ENCODE data around the gene RAI2.

The RAI2 gene

GRCh38 chrX:17844236-17844635 lies 16.9 kb downstream of the RAI2 start:
- H3K4me1 Mint-ChIP-seq: no peaks in the 10 kb centered on the region
- peaks cover 1% of the 10 kb centered on the region for H3K27me3 Mint-ChIP-seq
- no peaks in the 10 kb centered on the region for H3K36me3 Mint-ChIP-seq
- H3K9me3 Mint-ChIP-seq: no peaks in the 10 kb centered on the region
- ATAC-seq (ENCODE audit: low read depth) (no peak), DNase-seq (ENCODE audit: low spot score in 2 of 2) (no peak)
- no peak overlapping the region for H3K27ac Mint-ChIP-seq
- no peak overlapping the region for H3K4me3 Mint-ChIP-seq

- H3K36me3 Mint-ChIP-seq: no peaks in the 10 kb centered on the region
- no peaks in the 10 kb centered on the region for H3K9me3 Mint-ChIP-seq
- ATAC-seq (ENCODE audit: low read depth) (no peak), DNase-seq (ENCODE audit: low spot score in 2 of 2) (no peak)
- H3K4me3 Mint-ChIP-seq: no peak overlapping the region
- H3K4me1 Mint-ChIP-seq: no peaks in the 10 kb centered on the region
- peaks cover 5% of the 10 kb centered on the region for H3K27me3 Mint-ChIP-seq
- no peak overlapping the region for H3K27ac Mint-ChIP-seq
Measured at GRCh38 chrX:17842769-17843525, 18.2 kb downstream of the RAI2 start.

GRCh38 chrX:17839269-17839668 lies 21.8 kb downstream of the RAI2 start:
- no peaks in the 10 kb centered on the region for H3K36me3 Mint-ChIP-seq
- H3K9me3 Mint-ChIP-seq: no peaks in the 10 kb centered on the region
- no peak overlapping the region for H3K27ac Mint-ChIP-seq
- no peak overlapping the region for H3K4me3 Mint-ChIP-seq
- H3K27me3 Mint-ChIP-seq: peaks cover 6% of the 10 kb centered on the region
- DNase-seq (ENCODE audit: low spot score in 2 of 2) (no peak), ATAC-seq (ENCODE audit: low read depth) (no peak)
- no peaks in the 10 kb centered on the region for H3K4me1 Mint-ChIP-seq

GRCh38 chrX:17836830-17837229 lies 24.3 kb downstream of the RAI2 start:
- peaks cover 7% of the 10 kb centered on the region for H3K27me3 Mint-ChIP-seq
- no peaks in the 10 kb centered on the region for H3K36me3 Mint-ChIP-seq
- DNase-seq (ENCODE audit: low spot score in 2 of 2) (no peak), ATAC-seq (ENCODE audit: low read depth) (no peak)
- H3K9me3 Mint-ChIP-seq: no peaks in the 10 kb centered on the region
- no peak overlapping the region for H3K4me3 Mint-ChIP-seq
- no peak overlapping the region for H3K27ac Mint-ChIP-seq
- H3K4me1 Mint-ChIP-seq: no peaks in the 10 kb centered on the region

- DNase-seq (ENCODE audit: low spot score in 2 of 2): no peak
- ATAC-seq (ENCODE audit: low read depth): no peak
- Mint-ChIP-seq H3K4me1 (no peaks in the 10 kb centered on the region), H3K27ac (no peak overlapping the region), H3K9me3 (no peaks in the 10 kb centered on the region), H3K4me3 (no peak overlapping the region), H3K27me3 (peaks cover 7% of the 10 kb centered on the region), H3K36me3 (no peaks in the 10 kb centered on the region)
Measured at GRCh38 chrX:17833954-17834353, 27.1 kb downstream of the RAI2 start.

GRCh38 chrX:17831255-17831654 lies 29.8 kb downstream of the RAI2 start:
- no peaks in the 10 kb centered on the region for H3K4me1 Mint-ChIP-seq
- H3K27ac Mint-ChIP-seq: no peak overlapping the region
- no peak overlapping the region for H3K4me3 Mint-ChIP-seq
- H3K36me3 Mint-ChIP-seq: no peaks in the 10 kb centered on the region
- ATAC-seq (ENCODE audit: low read depth) (no peak), DNase-seq (ENCODE audit: low spot score in 2 of 2) (no peak)
- H3K9me3 Mint-ChIP-seq: peaks cover 1% of the 10 kb centered on the region
- peaks cover 3% of the 10 kb centered on the region for H3K27me3 Mint-ChIP-seq

- Mint-ChIP-seq H3K36me3 (no peaks in the 10 kb centered on the region), H3K9me3 (peaks cover 2% of the 10 kb centered on the region)
- ATAC-seq (ENCODE audit: low read depth): no peak
Measured at GRCh38 chrX:17830211-17830610, 30.9 kb downstream of the RAI2 start.

GRCh38 chrX:17829566-17829965 lies 31.5 kb downstream of the RAI2 start:
- Mint-ChIP-seq H3K9me3 (peaks cover 2% of the 10 kb centered on the region), H3K4me3 (no peak overlapping the region), H3K27ac (no peak overlapping the region), H3K27me3 (peaks cover 3% of the 10 kb centered on the region), H3K36me3 (no peaks in the 10 kb centered on the region), H3K4me1 (no peaks in the 10 kb centered on the region)
- no peak for ATAC-seq (ENCODE audit: low read depth)
- DNase-seq (ENCODE audit: low spot score in 2 of 2): no peak

More at GRCh38 chrX:17830211-17830610, 30.9 kb downstream of the RAI2 start:
- Mint-ChIP-seq H3K27ac (no peak overlapping the region), H3K4me1 (no peaks in the 10 kb centered on the region), H3K4me3 (no peak overlapping the region), H3K27me3 (peaks cover 3% of the 10 kb centered on the region)
- DNase-seq (ENCODE audit: low spot score in 2 of 2): no peak

- ATAC-seq (ENCODE audit: low read depth): no peak
- peaks cover 2% of the 10 kb centered on the region for H3K9me3 Mint-ChIP-seq
- DNase-seq (ENCODE audit: low spot score in 2 of 2): no peak
- H3K4me3 Mint-ChIP-seq: no peak overlapping the region
- no peaks in the 10 kb centered on the region for H3K27me3 Mint-ChIP-seq
- no peaks in the 10 kb centered on the region for H3K36me3 Mint-ChIP-seq
- no peaks in the 10 kb centered on the region for H3K4me1 Mint-ChIP-seq
- H3K27ac Mint-ChIP-seq: no peak overlapping the region
Measured at GRCh38 chrX:17828171-17828570, 32.9 kb downstream of the RAI2 start.

GRCh38 chrX:17826609-17827496 lies 34.2 kb downstream of the RAI2 start:
- Mint-ChIP-seq H3K4me3 (no peak overlapping the region), H3K9me3 (peaks cover 2% of the 10 kb centered on the region), H3K4me1 (no peaks in the 10 kb centered on the region), H3K36me3 (no peaks in the 10 kb centered on the region), H3K27ac (no peak overlapping the region), H3K27me3 (no peaks in the 10 kb centered on the region)
- DNase-seq (ENCODE audit: low spot score in 2 of 2) (no peak), ATAC-seq (ENCODE audit: low read depth) (no peak)

- H3K4me3 Mint-ChIP-seq: no peak overlapping the region
- ATAC-seq (ENCODE audit: low read depth) (no peak), DNase-seq (ENCODE audit: low spot score in 2 of 2) (no peak)
- H3K9me3 Mint-ChIP-seq: peaks cover 2% of the 10 kb centered on the region
- peaks cover 3% of the 10 kb centered on the region for H3K27me3 Mint-ChIP-seq
- H3K4me1 Mint-ChIP-seq: no peaks in the 10 kb centered on the region
- H3K36me3 Mint-ChIP-seq: no peaks in the 10 kb centered on the region
- H3K27ac Mint-ChIP-seq: no peak overlapping the region
Measured at GRCh38 chrX:17824980-17825379, 36.1 kb downstream of the RAI2 start.

- H3K4me3 Mint-ChIP-seq: no peak overlapping the region
- H3K27ac Mint-ChIP-seq: no peak overlapping the region
- H3K9me3 Mint-ChIP-seq: peaks cover 2% of the 10 kb centered on the region
- H3K4me1 Mint-ChIP-seq: no peaks in the 10 kb centered on the region
- H3K36me3 Mint-ChIP-seq: no peaks in the 10 kb centered on the region
- no peak for DNase-seq (ENCODE audit: low spot score in 2 of 2)
- ATAC-seq (ENCODE audit: low read depth): no peak
- peaks cover 3% of the 10 kb centered on the region for H3K27me3 Mint-ChIP-seq
Measured at GRCh38 chrX:17822351-17822750, 38.7 kb downstream of the RAI2 start.

- Mint-ChIP-seq H3K4me1 (no peaks in the 10 kb centered on the region), H3K36me3 (no peaks in the 10 kb centered on the region), H3K4me3 (no peak overlapping the region), H3K27me3 (peaks cover 3% of the 10 kb centered on the region), H3K27ac (no peak overlapping the region), H3K9me3 (no peaks in the 10 kb centered on the region)
- DNase-seq (ENCODE audit: low spot score in 2 of 2): no peak
- no peak for ATAC-seq (ENCODE audit: low read depth)
Measured at GRCh38 chrX:17820100-17820499, 41.0 kb downstream of the RAI2 start.

- no peak overlapping the region for H3K27ac Mint-ChIP-seq
- DNase-seq (ENCODE audit: low spot score in 2 of 2) (no peak), ATAC-seq (ENCODE audit: low read depth) (no peak)
- no peaks in the 10 kb centered on the region for H3K9me3 Mint-ChIP-seq
- no peaks in the 10 kb centered on the region for H3K4me1 Mint-ChIP-seq
- H3K36me3 Mint-ChIP-seq: no peaks in the 10 kb centered on the region
- peaks cover 3% of the 10 kb centered on the region for H3K27me3 Mint-ChIP-seq
- H3K4me3 Mint-ChIP-seq: no peak overlapping the region
Measured at GRCh38 chrX:17818726-17819125, 42.4 kb downstream of the RAI2 start.
